A204.1 (cell line): ENCODE data around the gene SNX17.
"Not testable (repeated sequence)": the region's sequence is repeated elsewhere in the genome, so short reads cannot be mapped to it uniquely, and the experiment has no call there.

Experiments used
- FAIRE-seq: peaks from 2 replicates; lab custom pipeline; 2012; peaks lifted over from hg19 to GRCh38; lab: Jason Lieb, UNC

SNX17 gene

DNA sequence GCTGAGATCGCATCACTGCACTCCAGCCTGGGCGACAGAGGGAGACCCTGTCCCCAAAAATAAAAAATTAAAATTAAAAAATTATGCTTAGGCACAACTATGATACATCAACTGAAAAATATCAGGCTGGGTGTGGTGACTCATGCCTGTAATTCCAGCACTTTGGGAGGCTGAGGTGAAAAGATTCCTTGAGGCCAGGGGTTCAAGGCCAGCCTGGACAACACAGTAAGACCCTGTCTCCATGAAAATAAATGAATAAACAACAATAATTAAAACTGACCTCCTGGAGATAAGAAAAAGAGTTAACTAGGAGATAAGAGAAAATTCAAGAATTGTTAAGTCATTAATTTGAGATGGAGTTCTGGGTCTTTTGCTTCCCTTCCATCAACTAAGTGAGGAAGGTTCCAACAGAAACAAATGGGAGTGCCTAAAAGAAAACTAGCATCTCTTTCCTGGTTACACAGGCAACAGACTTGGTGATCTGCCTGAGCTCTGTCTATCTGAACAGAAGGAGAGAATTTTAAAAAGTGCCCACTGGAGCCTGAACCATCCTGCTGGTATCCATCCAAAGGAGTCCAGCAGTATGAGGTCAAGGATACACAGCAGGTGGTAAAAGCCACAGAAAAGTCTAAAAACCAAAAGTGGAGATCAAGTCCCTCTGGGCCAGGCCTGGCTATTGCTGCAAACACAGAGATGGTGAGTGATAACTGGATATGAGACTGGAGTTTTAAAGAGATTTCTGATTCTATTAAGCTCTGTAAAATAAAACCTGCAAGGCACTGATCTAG lies 30.1 kb downstream of the SNX17 start:
- no peak for FAIRE-seq

GRCh38 chr2:27407798-27408491 lies 37.5 kb downstream of the SNX17 start:
- FAIRE-seq: peak; percentile 68

DNA sequence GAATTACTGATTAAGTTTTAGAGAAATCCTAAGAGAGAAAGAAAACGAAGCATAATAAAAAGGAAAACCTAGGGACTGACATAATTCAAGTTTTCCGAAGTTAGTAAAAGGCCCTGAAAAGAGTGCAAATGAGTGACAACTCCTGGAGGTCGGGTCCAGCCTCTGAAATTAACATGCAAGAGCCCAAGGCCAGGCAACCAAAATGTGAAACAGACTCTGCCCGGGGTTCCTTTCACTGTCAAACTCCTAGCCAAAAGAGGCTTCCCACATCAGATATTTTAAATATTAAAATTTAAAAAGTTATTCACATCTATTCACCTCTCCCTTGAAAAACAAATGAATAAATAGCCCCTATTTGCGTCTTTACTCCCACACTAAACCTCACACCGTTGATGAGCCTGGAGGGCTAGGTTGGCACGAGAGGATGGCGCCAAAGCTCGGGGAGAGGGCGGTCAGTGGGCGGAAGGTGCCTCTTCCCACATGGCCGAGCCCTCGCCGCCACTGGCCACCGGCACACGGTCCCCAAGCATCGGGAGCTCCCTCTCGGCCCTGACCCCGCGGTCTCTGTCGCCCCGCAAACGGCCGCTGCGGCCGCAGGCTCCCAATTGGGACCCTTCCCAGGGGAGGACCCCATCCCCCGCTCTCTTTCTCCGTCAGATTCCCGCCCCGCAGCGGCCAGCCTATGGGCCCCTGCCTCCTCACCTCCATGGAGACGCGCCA lies 38.3 kb downstream of the SNX17 start:
- FAIRE-seq: no peak

GRCh38 chr2:27409321-27410073 lies 39.1 kb downstream of the SNX17 start, which contains the start of gene PPM1G:
Gene PPM1G, minus strand, starts transcription at chr2:27409591. Its CDS starts 169 bp downstream, at chr2:27409422.
- FAIRE-seq: no peak

GRCh38 chr2:27412419-27413152 lies 42.2 kb downstream of the SNX17 start:
- no peak for FAIRE-seq

DNA sequence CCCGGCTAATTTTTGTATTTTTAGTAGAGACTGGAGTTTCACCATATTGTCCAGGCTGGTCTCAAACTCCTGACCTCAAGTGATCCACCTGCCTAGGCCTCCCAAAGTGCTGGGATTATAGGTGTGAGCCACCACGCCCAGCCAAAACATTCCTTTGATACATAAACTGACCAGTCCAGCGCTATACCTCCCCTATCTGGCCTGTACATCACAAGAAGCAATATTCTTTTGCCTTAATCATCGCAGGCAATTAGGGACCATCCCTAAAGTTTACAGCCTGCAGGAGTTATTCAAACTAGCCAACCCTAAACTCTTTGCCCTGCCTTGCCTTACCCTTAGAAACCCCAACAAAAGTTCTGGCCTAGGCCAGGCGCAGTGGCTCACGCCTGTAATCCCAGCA lies 45.7 kb downstream of the SNX17 start:
- no peak for FAIRE-seq

DNA sequence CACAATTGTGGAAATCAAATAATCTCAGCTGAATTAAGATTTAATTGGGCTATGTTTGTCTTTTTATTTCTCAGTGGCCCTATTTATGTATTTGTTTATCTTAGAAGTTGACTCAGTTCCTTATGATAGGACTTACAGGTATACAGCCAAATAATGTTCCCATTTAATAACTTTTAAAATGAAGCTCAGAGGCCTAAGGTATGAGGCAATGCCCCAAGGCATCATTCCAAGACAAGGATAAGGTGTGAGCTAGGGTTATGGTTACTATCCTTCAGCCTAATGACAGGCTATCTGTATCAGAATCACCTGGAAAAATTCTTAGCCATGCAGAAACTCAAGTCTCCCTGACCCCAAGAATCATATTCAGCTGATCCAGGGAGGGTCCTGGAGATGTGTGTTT lies 50.6 kb downstream of the SNX17 start:
- FAIRE-seq: no peak

- FAIRE-seq: no peak
Observed at GRCh38 chr2:27421660-27422250, 51.3 kb downstream of the SNX17 start.

DNA sequence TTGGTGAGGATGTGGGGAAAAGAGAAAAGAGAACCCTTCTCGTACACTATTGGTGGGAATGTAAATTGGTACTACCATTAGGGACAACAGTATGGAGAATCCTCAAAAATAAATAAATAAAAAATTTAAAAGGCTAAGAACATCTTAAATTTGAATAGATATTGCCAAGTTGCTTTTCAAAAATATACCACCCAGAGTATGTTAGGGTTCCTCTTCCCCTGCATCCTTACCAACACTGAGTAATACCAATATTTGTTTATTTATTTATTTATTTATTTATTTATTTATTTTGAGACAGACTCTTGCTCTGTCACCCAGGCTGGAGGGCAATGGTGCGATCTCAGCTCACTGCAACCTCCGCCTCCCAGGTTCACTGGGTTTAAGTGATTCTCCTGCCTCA lies 52.5 kb downstream of the SNX17 start:
- FAIRE-seq: no peak

DNA sequence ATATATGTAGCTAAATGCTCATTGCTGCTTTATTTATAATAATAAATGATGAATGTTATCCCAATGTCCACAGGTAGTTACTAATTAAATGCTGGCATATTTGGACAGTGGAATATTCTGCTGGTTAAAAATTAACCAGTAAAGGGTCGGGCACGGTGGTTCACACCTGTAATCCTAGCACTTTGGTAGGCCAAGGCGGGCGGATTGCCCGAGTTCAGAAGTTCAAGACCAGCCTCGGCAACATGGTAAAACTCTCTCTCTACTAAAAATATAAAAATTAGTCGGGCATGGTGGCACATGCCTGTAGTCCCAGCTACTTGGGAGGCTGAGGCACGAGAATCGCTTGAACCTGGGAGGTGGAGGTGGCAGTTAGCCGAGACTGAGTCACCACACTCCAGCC lies 54.6 kb downstream of the SNX17 start:
- not testable (repeated sequence) for FAIRE-seq
